ENCODE results near the gene ATP9B. TPM values are rescaled to one million over a fixed set of nuclear protein-coding genes. Genes with fewer than 3 reads are reported as not detected.

The ATP9B gene
- total and polyA plus RNA-seq, 10 of the 15 experiments (the other 5 are each of a cell fraction or from before 2014, with no cell fraction given) = 0.74 to 20.7 (median 12.9) TPM

DNA sequence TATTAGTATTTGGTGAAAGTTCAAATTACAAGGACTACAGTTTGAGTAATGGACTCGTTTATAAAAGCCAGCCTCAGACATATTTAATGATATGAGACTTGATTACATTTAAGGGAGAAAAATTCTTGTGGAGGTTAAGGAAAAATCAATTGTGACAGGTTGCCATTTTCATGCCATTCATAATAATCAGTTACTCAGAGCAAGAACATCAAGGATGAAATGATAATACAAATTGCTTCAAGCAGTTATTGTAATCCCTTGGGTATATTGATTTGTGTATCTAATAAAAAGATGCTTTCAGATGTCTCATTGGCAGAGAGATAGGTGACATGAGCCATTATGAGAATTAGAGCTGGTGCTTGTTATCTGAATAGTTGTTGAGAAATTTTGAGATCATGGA is 153.6 kb downstream of the ATP9B start (continued):
- TF ChIP-seq RCOR1 (conservative IDR thresholded peaks at IDR 0.05; ENCODE audit: low read depth, low read length) (no peak), SIN3A (IDR thresholded peaks at IDR 0.05; ENCODE audit: low read depth, low read length) (no peak)

DNA sequence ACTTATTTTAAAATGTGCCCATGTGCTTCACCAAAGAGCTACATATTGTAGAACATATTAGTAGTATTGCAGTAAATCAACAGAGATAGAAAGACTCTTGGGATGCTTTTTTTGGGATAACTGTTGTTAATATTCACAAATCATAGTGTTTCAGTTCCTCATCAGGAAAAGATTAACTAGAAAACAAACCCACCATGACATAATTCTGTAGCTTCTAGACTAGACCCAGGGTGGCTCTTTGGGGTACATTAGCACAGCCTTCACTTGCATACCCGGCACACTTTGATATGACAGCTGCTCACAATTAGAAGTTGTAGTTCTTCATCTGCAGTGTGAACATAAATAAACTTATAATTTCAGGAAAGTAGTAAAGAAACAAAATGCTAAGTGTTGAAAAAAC is 154.2 kb downstream of the ATP9B start:
- intact Hi-C loops (cut with micrococcal nuclease; ENCODE audit: unreplicated experiment) = no loop called here
- Histone ChIP-seq H3K4me2 (ENCODE audit: control insufficient read depth, insufficient read depth) (no peak overlapping the region), H2AFZ (ENCODE audit: control insufficient read depth, low read depth, low read length) (no peak overlapping the region), H3K9ac (ENCODE audit: control insufficient read depth, insufficient read depth, low read length) (no peak overlapping the region), H3K27ac (ENCODE audit: control insufficient read depth, insufficient read depth) (no peak overlapping the region), H3K4me3 (no peak overlapping the region), H3K4me1 (ENCODE audit: control insufficient read depth, insufficient read depth, low read length) (no peaks in the 10 kb centered on the region), H3K9me3 (replicated peaks; ENCODE audit: control insufficient read depth, insufficient read depth, low read length) (no peaks in the 10 kb centered on the region), H3K27me3 (replicated peaks in 1 of 2; ENCODE audit: control insufficient read depth in 2 of 2, insufficient read depth in 2 of 2, low read length in 1 of 2) (no peaks in the 10 kb centered on the region), H3K36me3 (ENCODE audit: control insufficient read depth in 2 of 2, insufficient read depth in 2 of 2, low read length in 1 of 2) (no peaks in the 10 kb centered on the region; a peak in 1 of 4 replicates), H4K20me1 (ENCODE audit: control insufficient read depth, insufficient read depth) (no peaks in the 10 kb centered on the region), H3K79me2 (ENCODE audit: control insufficient read depth, insufficient read depth, low read length) (no peaks in the 10 kb centered on the region)
- ChIA-PET RAD21 (ENCODE audit: unreplicated experiment) (no interaction called here), CTCF (interaction anchor here (1.6 kb wide), 1 partner anchor 24 kb away, joined by 3 read pairs; no protein-coding TSS in a partner anchor), POLR2A (no interaction called here), SMC1A (ENCODE audit: uncharacterized antibody, unreplicated experiment) (interaction anchor here (0.6 to 1.0 kb wide), 3 partner anchors 9 to 49 kb away, joined by 3 read pairs; no protein-coding TSS in a partner anchor)
- BruUV-seq (replicated peaks) = no TSS peak
- TF ChIP-seq ATF7 (IDR thresholded peaks at IDR 0.05; ENCODE audit: low read depth) = 0 out of 2 replicates have a peak, but pooled peaks have one; percentile 14
- 0 out of 2 replicates have a peak, but pooled peaks have one; percentile 31 for TF ChIP-seq SPI1 (IDR thresholded peaks at IDR 0.05; ENCODE audit: borderline replicate concordance, insufficient read depth, low read depth, low read length)
- TF ChIP-seq IRF4 (IDR thresholded peaks at IDR 0.05; ENCODE audit: low read depth, low read length) = no peak
- TF ChIP-seq, protein P1, sequence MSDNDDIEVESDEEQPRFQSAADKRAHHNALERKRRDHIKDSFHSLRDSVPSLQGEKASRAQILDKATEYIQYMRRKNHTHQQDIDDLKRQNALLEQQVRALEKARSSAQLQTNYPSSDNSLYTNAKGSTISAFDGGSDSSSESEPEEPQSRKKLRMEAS (IDR thresholded peaks at IDR 0.05; ENCODE audit: low read depth, low read length) = no peak
- ATAC-seq = peak; percentile 50; the same call in 2 of the 3 replicates
- in situ Hi-C loops (cut with MboI) = no loop called here
- WGBS (ENCODE audit: insufficient coverage, insufficient replicate concordance, low lambda C conversion rate, missing lambda C conversion rate) = 100% methylated on average over 1 of the region's 1 CpG
- no peak for DNase-seq (ENCODE audit: low read depth, low spot score)
- no peak for FAIRE-seq
